Measurements from ENCODE around the gene ZNF646. TPM values are rescaled to one million over a fixed set of nuclear protein-coding genes. Genes with fewer than 3 reads are reported as not detected.
A peak's percentile ranks its signal among the peaks of the same experiment; 100 is the strongest.

The ZNF646 gene
- total and polyA plus RNA-seq, 4 donors: 8.4 to 20.5 (median 12.5) TPM

DNA sequence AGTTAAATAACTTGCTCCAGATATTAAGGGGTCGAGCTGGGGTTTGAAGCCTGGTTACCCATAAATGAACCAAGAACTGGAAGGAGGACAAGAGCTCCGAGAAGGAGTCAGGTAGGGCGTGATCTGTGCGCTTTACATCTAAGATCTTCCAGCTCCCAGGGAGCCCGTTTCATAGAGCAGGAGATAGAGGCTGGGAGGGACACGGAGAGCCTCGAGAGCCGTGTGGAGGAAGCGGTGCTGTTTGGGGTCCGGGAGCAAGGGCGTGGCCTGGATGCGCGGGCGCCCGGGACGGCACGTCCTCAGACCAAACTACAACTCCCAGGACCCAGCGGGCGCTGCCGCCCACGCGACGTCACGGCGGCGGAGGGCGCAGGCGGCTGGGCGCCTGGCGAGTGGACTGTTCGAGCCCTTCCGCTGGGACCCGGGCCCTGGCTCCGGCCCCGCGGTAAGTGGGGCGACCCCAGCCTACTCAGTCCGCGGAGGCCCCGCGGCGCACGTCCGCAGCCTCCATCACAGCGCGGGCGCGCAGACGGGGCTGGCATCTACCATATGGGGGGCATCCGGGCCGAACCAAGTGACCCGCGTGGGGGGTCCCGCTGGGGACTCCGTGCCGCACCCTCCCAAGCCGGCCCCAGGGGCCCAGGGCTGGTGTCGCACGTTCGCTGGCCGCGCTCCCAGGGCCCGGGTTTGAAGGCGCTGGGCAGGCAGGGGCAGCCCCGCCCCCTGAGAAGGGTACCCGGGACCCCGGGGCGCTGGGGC is 34.0 kb downstream of the ZNF646 start, which contains the start of gene BCKDK:
BCKDK (plus strand) TSS at position 352 of the 759 bp plus-strand sequence. CDS start 838 bp downstream, outside the sequence.
- TF ChIP-seq, protein P1, sequence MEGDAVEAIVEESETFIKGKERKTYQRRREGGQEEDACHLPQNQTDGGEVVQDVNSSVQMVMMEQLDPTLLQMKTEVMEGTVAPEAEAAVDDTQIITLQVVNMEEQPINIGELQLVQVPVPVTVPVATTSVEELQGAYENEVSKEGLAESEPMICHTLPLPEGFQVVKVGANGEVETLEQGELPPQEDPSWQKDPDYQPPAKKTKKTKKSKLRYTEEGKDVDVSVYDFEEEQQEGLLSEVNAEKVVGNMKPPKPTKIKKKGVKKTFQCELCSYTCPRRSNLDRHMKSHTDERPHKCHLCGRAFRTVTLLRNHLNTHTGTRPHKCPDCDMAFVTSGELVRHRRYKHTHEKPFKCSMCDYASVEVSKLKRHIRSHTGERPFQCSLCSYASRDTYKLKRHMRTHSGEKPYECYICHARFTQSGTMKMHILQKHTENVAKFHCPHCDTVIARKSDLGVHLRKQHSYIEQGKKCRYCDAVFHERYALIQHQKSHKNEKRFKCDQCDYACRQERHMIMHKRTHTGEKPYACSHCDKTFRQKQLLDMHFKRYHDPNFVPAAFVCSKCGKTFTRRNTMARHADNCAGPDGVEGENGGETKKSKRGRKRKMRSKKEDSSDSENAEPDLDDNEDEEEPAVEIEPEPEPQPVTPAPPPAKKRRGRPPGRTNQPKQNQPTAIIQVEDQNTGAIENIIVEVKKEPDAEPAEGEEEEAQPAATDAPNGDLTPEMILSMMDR (IDR thresholded peaks at IDR 0.05; ENCODE audit: control extremely low read depth, extremely low read depth): no peak
- 3 to 4% methylated on average over 65 to 68 of the region's 68 CpGs for WGBS, 2 donors
- ATAC-seq (ENCODE audit: insufficient read depth, low FRiP score) (peak; percentile 86), DNase-seq (peak; percentile 76 to 86 (median 83))
- H3K27me3 ChIP-seq (ENCODE audit: control insufficient read depth in 3 of 3, insufficient read depth in 3 of 3, low read length in 2 of 3): no peaks in the 10 kb centered on the region
- H3K9ac ChIP-seq (ENCODE audit: insufficient read depth in 1 of 2, low read length in 2 of 2): peak within 1 kb of the TSS; percentile 47 to 69
- no peaks in the 10 kb centered on the region for H3K9me3 ChIP-seq (ENCODE audit: control insufficient read depth in 4 of 4, insufficient read depth in 3 of 4, low read length in 3 of 4)
- H3K4me3 ChIP-seq: peak within 1 kb of the TSS; percentile 97
- peaks cover 0 to 15% (median 0%) of the 10 kb centered on the region in 5 donors for H3K4me1 ChIP-seq (ENCODE audit: control insufficient read depth in 5 of 5, insufficient read depth in 5 of 5, low read length in 5 of 5)
- peaks cover 0 to 28% (median 7%) of the 10 kb centered on the region in 4 donors for H3K36me3 ChIP-seq (ENCODE audit: control insufficient read depth in 4 of 4, insufficient read depth in 4 of 4, low read length in 4 of 4)
- peak within 1 kb of the TSS; percentile 83 to 95 for H3K27ac ChIP-seq (ENCODE audit: low read depth in 1 of 2, low read length in 1 of 2)

DNA sequence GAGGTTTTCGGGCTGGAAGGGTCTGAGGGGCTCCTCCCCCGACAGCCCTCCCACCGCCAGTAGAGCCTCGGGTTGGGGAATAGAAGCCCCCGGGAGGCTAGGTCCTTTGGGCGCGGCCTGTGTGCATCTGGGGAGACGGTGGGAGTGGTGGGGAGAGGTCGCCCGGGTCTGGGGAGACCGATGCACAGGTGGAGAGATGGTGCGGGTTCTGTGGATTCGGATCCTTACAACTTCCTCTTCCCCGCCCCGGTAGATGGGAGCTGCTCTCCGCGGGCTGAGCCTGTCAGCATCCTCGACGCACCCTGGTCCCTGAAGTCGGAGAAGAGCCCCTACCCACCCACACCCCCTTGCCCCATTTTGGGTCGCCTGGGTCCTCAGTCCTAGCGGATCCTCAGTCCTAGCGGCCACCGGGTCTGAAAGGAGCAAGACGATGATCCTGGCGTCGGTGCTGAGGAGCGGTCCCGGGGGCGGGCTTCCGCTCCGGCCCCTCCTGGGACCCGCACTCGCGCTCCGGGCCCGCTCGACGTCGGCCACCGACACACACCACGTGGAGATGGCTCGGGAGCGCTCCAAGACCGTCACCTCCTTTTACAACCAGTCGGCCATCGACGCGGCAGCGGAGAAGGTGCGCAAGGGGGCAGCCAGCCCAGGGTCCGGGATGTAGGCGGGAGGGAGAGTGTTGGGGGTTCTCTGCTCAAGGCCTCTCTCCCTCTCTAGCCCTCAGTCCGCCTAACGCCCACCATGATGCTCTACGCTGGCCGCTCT is 34.8 kb downstream of the ZNF646 start:
- peak overlapping the region; percentile 47 to 69 for H3K9ac ChIP-seq (ENCODE audit: insufficient read depth in 1 of 2, low read length in 2 of 2)
- ATAC-seq (ENCODE audit: insufficient read depth, low FRiP score): no peak
- no peaks in the 10 kb centered on the region for H3K9me3 ChIP-seq (ENCODE audit: control insufficient read depth in 4 of 4, insufficient read depth in 3 of 4, low read length in 3 of 4)
- H3K36me3 ChIP-seq (ENCODE audit: control insufficient read depth in 4 of 4, insufficient read depth in 4 of 4, low read length in 4 of 4): peaks cover 0 to 28% (median 7%) of the 10 kb centered on the region in 4 donors
- peak overlapping the region; percentile 83 to 95 for H3K27ac ChIP-seq (ENCODE audit: low read depth in 1 of 2, low read length in 1 of 2)
- peak overlapping the region; percentile 97 for H3K4me3 ChIP-seq
- H3K27me3 ChIP-seq (ENCODE audit: control insufficient read depth in 3 of 3, insufficient read depth in 3 of 3, low read length in 2 of 3): no peaks in the 10 kb centered on the region
- WGBS, 2 donors: 45 to 50% methylated on average over 52 to 57 of the region's 57 CpGs
- DNase-seq: no peak
- H3K4me1 ChIP-seq (ENCODE audit: control insufficient read depth in 5 of 5, insufficient read depth in 5 of 5, low read length in 5 of 5): peaks cover 0 to 15% (median 0%) of the 10 kb centered on the region in 5 donors
- TF ChIP-seq, protein P1 (IDR thresholded peaks at IDR 0.05; ENCODE audit: control extremely low read depth, extremely low read depth): no peak

DNA sequence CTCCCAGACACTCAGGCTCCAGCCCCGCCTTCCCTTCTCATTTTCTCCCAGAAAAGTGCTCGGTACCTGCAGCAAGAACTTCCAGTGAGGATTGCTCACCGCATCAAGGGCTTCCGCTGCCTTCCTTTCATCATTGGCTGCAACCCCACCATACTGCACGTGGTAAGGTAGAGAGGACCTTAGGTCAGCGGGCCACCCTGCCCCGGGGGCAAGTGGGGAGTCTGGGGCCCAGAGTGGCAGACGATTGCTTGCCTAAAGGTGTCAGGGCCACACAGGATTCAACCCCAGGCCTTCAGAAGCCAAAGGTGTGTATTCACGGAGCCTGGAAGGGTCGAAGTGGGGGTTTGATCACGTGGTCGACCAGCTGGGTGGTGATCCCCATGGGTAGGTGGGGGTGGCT is 35.4 kb downstream of the ZNF646 start:
- H3K4me3 ChIP-seq: no peak overlapping the region
- WGBS, 2 donors: 93 to 95% methylated on average over 12 of the region's 12 CpGs
- DNase-seq (no peak), ATAC-seq (ENCODE audit: insufficient read depth, low FRiP score) (no peak)
- no peak overlapping the region for H3K27ac ChIP-seq (ENCODE audit: low read depth in 1 of 2, low read length in 1 of 2)
- peaks cover 0 to 15% (median 0%) of the 10 kb centered on the region in 5 donors for H3K4me1 ChIP-seq (ENCODE audit: control insufficient read depth in 5 of 5, insufficient read depth in 5 of 5, low read length in 5 of 5)
- no peaks in the 10 kb centered on the region for H3K9me3 ChIP-seq (ENCODE audit: control insufficient read depth in 4 of 4, insufficient read depth in 3 of 4, low read length in 3 of 4)
- H3K9ac ChIP-seq (ENCODE audit: insufficient read depth in 1 of 2, low read length in 2 of 2): no peak overlapping the region
- H3K27me3 ChIP-seq (ENCODE audit: control insufficient read depth in 3 of 3, insufficient read depth in 3 of 3, low read length in 2 of 3): no peaks in the 10 kb centered on the region
- H3K36me3 ChIP-seq (ENCODE audit: control insufficient read depth in 4 of 4, insufficient read depth in 4 of 4, low read length in 4 of 4): peaks cover 0 to 28% (median 7%) of the 10 kb centered on the region in 4 donors
- TF ChIP-seq, protein P1 (IDR thresholded peaks at IDR 0.05; ENCODE audit: control extremely low read depth, extremely low read depth): no peak

Measured in lung (tissue), 12 donors.